ENCODE data around the gene CPNE7.

CPNE7 gene

GRCh38 chr16:89575247-89576152 lies at the start of gene CPNE7:
CPNE7 (plus strand) TSS chr16:89575758; CDS start chr16:89575898, 140 bp downstream.
- DNase-seq (ENCODE audit: low read depth) = no peak

GRCh38 chr16:89529097-89529496 lies 46.5 kb upstream of the CPNE7 start:
- no peak for DNase-seq (ENCODE audit: low read depth)

- DNase-seq (ENCODE audit: low read depth) = no peak
These were observed 44.9 kb upstream of the CPNE7 start for GRCh38 chr16:89530401-89531381.

- DNase-seq (ENCODE audit: low read depth) = no peak
These were observed 43.6 kb upstream of the CPNE7 start for GRCh38 chr16:89531821-89532526.

GRCh38 chr16:89534252-89534756 lies 41.3 kb upstream of the CPNE7 start:
- no peak for DNase-seq (ENCODE audit: low read depth)

- DNase-seq (ENCODE audit: low read depth) = no peak
These were observed 39.2 kb upstream of the CPNE7 start for GRCh38 chr16:89536371-89536770.

- no peak for DNase-seq (ENCODE audit: low read depth)
These were observed 38.5 kb upstream of the CPNE7 start for GRCh38 chr16:89536886-89537548.

GRCh38 chr16:89537549-89537925 lies 38.0 kb upstream of the CPNE7 start:
- no peak for DNase-seq (ENCODE audit: low read depth)

- no peak for DNase-seq (ENCODE audit: low read depth)
These were observed 37.3 kb upstream of the CPNE7 start for GRCh38 chr16:89538286-89538685.

GRCh38 chr16:89540557-89540956 lies 35.0 kb upstream of the CPNE7 start:
- no peak for DNase-seq (ENCODE audit: low read depth)

GRCh38 chr16:89541792-89542191 lies 33.8 kb upstream of the CPNE7 start:
- no peak for DNase-seq (ENCODE audit: low read depth)

GRCh38 chr16:89544113-89544512 lies 31.4 kb upstream of the CPNE7 start:
- DNase-seq (ENCODE audit: low read depth) = no peak

- DNase-seq (ENCODE audit: low read depth) = no peak
These were observed 30.9 kb upstream of the CPNE7 start for GRCh38 chr16:89544713-89545043.

- DNase-seq (ENCODE audit: low read depth) = no peak
These were observed 30.3 kb upstream of the CPNE7 start for GRCh38 chr16:89545044-89545830.

GRCh38 chr16:89545831-89546574 lies 29.6 kb upstream of the CPNE7 start:
- no peak for DNase-seq (ENCODE audit: low read depth)

GRCh38 chr16:89546781-89547180 lies 28.8 kb upstream of the CPNE7 start:
- DNase-seq (ENCODE audit: low read depth) = no peak

GRCh38 chr16:89547291-89547690 lies 28.3 kb upstream of the CPNE7 start:
- no peak for DNase-seq (ENCODE audit: low read depth)

GRCh38 chr16:89547860-89548259 lies 27.7 kb upstream of the CPNE7 start:
- no peak for DNase-seq (ENCODE audit: low read depth)

- no peak for DNase-seq (ENCODE audit: low read depth)
These were observed 27.1 kb upstream of the CPNE7 start for GRCh38 chr16:89548344-89549006.
